Mucosa of stomach (tissue), 1 donor: ENCODE results near the gene STARD7.
"Not testable (repeated sequence)": the region's sequence is repeated elsewhere in the genome, so short reads cannot be mapped to it uniquely, and the experiment has no call there.

ENCODE experiments used
- H3K27me3 ChIP-seq: one replicate; pipeline ENCODE4 v1.7.0; 2013; ENCODE audit warnings: mild to moderate bottlenecking, low read length; ENCODE audit not compliant: control insufficient read depth, insufficient read depth
- H3K36me3 ChIP-seq: one replicate; pipeline ENCODE4 v1.7.0; 2013; ENCODE audit warnings: low read length; ENCODE audit not compliant: control insufficient read depth, insufficient read depth
- H3K4me1 ChIP-seq: one replicate; pipeline ENCODE4 v1.7.0; 2013; ENCODE audit warnings: mild to moderate bottlenecking, low read length; ENCODE audit not compliant: control insufficient read depth, insufficient read depth
- H3K4me3 ChIP-seq: one replicate; pipeline ENCODE4 v1.7.0; 2013; ENCODE audit warnings: low read length
- H3K9ac ChIP-seq: one replicate; pipeline ENCODE4 v1.7.0; 2013; ENCODE audit warnings: mild to moderate bottlenecking, low read length, moderate library complexity
- H3K9me3 ChIP-seq: one replicate; pipeline ENCODE4 v1.7.0; 2013; ENCODE audit warnings: mild to moderate bottlenecking, low read length, moderate library complexity; ENCODE audit not compliant: control insufficient read depth
- donor health status: Pancreatic carcinoma.

Gene STARD7

DNA sequence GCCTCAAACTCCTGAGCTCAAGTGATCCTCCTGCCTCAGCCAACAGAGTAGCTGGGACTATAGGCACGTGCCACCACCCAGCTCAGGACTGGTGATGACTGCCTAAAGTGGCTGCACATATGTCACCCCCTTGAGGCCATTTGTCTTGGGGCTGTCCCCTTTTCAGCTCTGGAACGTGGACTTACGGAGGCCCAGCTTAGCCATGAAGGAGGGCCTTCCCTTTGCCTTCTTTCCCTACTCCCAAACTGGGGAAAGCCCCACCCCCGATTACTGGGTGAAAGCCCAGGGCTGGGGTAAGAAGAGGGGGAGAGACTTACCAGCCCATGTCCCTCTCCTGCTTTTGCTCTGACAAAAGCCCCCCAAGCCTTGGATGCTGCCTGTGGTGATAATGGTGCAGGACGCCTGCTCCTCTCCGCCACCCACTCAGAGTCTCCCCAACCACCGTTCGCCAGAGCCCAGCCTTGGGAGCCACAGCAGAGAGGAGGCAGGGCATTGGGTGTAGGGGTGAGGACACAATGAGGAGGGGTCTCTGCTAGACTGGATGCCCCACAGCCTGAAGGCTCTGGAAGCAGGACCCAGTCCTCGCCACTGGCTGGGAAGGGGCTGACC, 60.9 kb downstream of the STARD7 start:
- H3K27me3 ChIP-seq: no peaks in the 10 kb centered on the region
- no peak overlapping the region for H3K4me3 ChIP-seq
- no peaks in the 10 kb centered on the region for H3K36me3 ChIP-seq
- H3K4me1 ChIP-seq: peaks cover 35% of the 10 kb centered on the region
- H3K9ac ChIP-seq: no peak overlapping the region
- no peaks in the 10 kb centered on the region for H3K9me3 ChIP-seq

DNA sequence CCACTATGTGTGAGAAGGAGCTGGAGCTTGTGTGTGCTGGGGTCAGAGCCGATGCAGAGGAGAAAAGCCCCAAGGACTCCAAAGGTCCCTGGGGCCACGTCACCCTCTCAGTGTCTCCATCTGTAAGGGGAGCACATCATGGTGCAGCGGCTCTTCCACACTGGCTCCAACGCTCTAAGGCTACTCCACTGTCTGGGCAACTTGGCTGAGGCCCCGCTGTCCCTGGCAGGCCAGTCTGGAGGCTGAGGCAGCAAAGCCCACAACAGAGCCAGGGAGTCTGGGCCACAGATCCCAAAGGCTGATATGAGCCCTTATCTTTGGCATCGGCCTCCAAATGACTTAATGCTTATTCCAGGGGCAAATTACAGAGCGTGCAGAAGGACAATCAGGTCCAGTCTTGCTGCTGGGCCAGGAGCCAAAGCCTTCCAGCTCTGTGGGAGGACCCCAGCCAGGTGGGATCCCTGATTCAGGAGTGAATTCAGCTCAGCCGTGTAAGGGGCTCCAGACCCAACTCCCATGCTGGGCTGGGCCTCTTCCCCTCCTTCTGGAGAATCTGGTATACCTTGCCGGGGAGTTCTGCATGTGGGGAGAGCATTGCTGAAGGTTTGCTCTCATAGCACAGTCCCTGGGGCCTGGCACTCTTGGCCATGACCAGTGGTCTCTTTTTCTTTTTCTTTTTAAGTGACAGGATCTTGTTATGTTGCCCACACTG, 61.6 kb downstream of the STARD7 start:
- no peaks in the 10 kb centered on the region for H3K9me3 ChIP-seq
- H3K9ac ChIP-seq: no peak overlapping the region
- H3K4me3 ChIP-seq: no peak overlapping the region
- no peaks in the 10 kb centered on the region for H3K27me3 ChIP-seq
- no peaks in the 10 kb centered on the region for H3K36me3 ChIP-seq
- peaks cover 35% of the 10 kb centered on the region for H3K4me1 ChIP-seq

DNA sequence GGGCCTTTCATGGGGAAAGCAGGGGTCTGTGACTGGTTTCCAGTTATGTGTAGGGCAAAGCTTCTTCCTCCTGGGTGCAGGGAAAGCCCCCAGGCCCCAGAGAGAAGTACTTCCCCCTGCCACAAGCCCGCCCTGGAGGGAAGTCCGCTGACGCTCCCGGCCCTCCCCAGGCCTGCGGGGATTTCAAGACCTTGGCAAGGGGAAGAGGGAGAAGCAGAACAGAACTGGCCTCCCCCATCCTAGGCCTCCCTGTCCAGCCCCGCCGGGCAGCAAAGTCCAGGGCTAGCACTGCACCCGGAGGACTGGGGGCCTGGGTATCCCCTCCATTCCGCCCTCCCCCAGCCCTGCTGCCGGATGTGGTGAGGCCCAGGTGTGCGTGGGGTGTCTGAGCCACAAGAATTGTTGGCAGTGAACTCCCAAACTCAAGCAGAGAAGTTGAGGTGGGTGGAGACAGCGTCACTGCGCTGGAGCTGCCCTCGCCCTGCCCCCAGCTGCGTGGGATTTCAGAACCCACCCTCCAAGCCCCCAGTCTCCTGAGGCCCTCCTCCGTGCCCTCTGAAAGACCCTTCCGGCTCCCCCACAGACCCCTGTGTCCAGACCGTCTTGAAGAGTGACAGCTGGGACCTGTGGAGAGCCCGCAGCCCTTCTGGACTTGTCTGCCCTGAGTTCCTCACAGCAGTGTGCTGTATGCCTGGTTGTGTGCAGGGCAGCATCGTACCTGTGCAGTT, 62.3 kb downstream of the STARD7 start:
- Histone ChIP-seq H3K4me1 (peaks cover 35% of the 10 kb centered on the region), H3K36me3 (no peaks in the 10 kb centered on the region), H3K4me3 (no peak overlapping the region), H3K9me3 (no peaks in the 10 kb centered on the region), H3K9ac (peak overlapping the region; percentile 28), H3K27me3 (no peaks in the 10 kb centered on the region)

DNA sequence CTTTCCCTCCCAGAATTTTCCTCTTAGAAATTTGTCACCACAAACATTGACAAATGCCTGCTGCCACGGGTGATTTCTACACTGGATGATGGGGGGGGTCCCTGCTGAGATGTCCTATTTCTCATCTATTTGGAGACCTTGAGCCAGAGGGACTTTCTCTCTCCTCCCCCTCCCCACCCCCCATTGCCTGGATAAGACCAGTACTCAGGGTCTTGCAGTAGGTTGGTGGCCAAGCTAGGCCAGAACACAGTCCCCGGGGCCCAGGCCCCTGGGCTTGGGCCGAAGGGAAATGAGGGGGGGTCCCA, 62.8 kb downstream of the STARD7 start:
- peaks cover 35% of the 10 kb centered on the region for H3K4me1 ChIP-seq

DNA sequence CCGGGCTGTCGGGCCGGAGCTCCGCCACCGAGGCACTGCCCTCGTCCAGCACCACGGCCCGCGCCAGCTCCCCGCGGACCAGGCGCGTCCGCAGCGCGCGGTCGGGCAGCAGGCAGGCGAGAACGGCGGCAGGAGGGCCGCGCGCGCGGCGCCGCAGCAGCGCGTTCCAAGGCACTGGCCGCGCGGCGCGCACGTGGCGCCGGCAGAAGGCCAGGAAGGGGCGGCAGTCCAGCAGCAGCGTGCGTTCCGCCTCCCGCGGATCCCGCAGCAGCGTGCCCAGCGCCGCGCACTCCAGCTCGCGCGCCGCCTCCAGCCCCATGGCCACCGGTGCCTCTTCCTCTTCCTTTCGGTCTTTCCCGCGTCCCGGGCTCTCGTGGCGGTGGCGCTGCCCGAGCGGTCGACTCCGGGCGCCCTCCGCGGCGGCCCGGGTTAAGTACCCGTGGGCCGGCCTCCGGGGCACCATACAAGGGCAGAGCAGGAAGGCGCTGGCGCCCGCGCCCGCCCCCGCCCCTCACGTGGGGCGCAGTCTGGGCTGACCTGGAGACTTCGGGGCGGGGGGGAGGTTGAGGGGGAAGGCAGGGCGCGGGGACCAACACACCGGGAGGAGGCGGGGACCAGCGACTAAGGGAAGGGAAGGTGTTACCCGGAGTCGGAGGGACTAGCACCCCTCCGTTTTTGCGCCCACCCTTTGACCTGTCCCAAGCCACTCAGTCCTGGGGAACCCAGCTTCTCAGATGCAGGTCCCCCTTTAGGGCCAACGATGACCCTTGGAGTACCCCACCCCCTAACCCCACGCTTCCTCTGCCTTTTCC, 63.4 kb downstream of the STARD7 start, which contains the start of gene DUSP2:
Gene DUSP2, minus strand, starts transcription at position 405 of the 812 bp plus-strand sequence. Its CDS starts 86 bp downstream, at position 319.
- H3K9me3 ChIP-seq: no peaks in the 10 kb centered on the region
- no peaks in the 10 kb centered on the region for H3K27me3 ChIP-seq
- H3K4me3 ChIP-seq: no peak within 1 kb of the TSS
- H3K4me1 ChIP-seq: peaks cover 35% of the 10 kb centered on the region
- H3K9ac ChIP-seq: peak within 1 kb of the TSS; percentile 55
- H3K36me3 ChIP-seq: no peaks in the 10 kb centered on the region

More for the DNA sequence above, 62.8 kb downstream of the STARD7 start:
- Histone ChIP-seq H3K36me3 (no peaks in the 10 kb centered on the region), H3K9ac (peak overlapping the region; percentile 28), H3K9me3 (no peaks in the 10 kb centered on the region), H3K27me3 (no peaks in the 10 kb centered on the region), H3K4me3 (no peak overlapping the region)

DNA sequence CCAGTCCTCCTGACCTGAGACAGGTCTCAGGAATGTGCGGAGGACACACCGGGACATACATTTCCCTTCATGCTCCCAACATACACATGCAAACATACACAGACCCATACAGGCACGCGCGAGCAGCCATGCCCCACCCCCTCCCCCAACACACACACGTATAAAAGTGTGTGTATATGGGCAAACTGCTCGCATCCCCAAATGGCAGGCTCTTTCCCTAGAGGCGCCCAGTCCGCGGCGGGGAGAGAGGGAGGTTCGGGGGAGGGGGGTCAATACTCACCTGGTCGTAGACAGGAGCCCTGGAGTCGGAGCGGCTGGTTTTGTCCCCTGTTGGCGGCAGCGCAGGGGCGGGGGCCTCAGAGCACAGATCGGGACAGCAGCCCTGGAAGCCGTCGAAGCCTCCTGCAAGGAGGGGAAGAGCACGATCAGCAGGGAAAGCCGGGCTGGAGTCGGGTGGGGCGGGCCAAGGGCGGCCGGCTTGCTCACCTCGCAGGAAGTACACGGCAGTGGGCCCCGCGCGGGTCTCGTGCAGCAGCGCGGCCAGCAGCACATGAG, 64.1 kb downstream of the STARD7 start:
- peak overlapping the region; percentile 55 for H3K9ac ChIP-seq
- H3K4me3 ChIP-seq: no peak overlapping the region
- H3K36me3 ChIP-seq: no peaks in the 10 kb centered on the region
- H3K27me3 ChIP-seq: no peaks in the 10 kb centered on the region
- H3K9me3 ChIP-seq: no peaks in the 10 kb centered on the region
- H3K4me1 ChIP-seq: peaks cover 35% of the 10 kb centered on the region

DNA sequence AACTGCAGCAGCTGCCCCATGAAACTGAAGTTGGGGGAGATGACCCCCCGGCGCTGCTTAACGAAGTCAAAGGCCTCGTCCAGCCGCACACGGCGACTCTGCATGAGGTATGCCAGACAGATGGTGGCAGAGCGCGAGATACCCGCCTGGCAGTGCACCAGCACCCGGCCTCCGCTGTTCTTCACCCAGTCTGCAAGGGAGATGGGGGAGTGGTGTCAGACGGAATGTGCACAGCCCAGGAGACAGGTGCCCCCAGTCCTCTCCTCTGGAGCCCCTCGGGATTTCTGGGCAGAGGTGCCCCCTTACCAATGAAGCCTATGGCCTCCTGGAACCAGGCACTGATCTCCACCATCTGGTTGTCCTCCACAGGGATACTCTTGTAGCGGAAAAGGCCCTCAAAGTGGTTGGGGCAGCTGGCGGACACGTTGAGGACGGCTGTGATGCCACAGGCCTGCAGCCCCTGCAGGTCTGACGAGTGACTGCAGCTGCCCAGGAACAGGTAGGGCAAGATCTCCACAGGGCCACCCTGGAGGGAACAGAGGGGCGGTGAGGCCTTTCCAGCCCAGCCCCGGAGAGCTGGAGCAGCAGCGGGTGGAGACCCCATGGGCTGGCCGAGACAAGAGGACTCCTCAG, 64.7 kb downstream of the STARD7 start:
- Histone ChIP-seq H3K36me3 (no peaks in the 10 kb centered on the region), H3K27me3 (no peaks in the 10 kb centered on the region), H3K4me1 (peaks cover 39% of the 10 kb centered on the region), H3K9me3 (no peaks in the 10 kb centered on the region), H3K4me3 (no peak overlapping the region), H3K9ac (no peak overlapping the region)

DNA sequence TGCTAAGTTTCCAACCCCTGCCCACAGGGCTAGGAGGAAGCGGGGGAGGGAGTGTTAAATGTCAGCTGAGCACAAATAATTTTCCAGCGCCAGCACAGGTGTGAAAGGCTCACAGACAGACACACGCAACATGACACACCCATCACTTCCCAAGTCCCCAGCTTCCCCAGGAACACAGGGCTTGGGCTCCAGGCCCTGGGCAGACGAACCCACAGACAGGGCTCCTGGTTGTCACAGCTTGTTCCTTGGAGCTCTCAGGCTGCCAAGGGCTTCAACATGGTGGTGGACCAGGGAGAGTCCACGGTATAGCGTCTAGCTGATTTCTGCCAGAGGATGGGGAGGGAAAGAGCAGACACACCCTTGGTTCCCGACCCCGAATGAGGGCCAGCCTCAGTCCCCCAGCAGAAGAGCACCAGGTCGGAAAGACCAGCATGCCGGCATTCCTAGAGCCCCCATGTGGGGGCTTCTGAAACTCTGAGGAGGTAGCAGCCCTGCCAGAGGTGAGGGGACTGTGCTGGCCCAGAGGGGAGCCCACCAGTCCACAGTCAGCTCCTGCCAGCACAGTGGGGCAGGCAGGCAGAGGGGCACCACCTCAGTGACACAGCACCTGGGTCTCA, 65.3 kb downstream of the STARD7 start:
- no peaks in the 10 kb centered on the region for H3K27me3 ChIP-seq
- no peaks in the 10 kb centered on the region for H3K36me3 ChIP-seq
- H3K4me1 ChIP-seq: peaks cover 39% of the 10 kb centered on the region
- H3K4me3 ChIP-seq: no peak overlapping the region
- no peaks in the 10 kb centered on the region for H3K9me3 ChIP-seq
- H3K9ac ChIP-seq: no peak overlapping the region

DNA sequence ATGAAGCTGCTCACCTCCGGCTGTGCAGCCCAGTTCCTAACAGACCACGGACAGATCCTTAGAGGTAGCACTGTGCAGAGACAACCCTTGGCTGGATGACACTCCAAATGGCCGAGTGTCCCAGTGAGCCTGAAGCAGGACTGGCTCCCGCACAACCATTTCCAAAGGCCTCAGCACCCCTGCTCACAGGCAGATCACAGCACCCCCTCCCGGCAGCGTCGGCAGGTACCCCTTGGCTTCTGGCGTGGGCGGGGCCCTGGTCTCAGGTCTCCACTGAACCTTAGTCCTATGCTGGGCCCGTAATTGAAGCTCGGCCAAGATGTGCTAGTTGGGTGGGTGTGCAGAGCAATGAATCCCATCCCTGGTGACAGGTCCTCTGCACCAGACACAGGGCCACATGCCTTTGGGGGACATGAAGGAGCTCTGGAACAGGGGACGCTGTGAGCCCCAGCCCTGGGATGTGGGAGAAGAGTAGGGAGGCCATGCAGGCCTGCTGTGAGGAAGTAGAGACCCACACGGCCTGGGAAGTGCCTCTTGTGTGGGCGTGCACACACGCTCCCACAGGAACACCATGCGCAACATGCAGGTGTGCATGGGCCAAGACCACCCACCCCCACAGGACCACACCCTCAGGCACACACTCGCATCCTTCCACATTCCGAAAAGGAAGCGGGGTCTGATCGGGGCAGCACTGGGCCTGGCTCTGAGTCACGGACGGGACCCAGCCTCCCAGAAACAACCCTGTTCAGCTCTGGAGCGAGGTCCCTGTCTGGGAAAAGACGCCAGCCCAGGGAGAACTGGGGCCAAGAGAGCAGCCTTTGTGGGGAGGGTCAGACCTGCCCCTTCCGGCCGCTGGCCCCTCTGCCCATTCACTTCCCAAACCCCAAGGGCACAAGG, 66.2 kb downstream of the STARD7 start:
- no peak overlapping the region for H3K9ac ChIP-seq
- H3K9me3 ChIP-seq: no peaks in the 10 kb centered on the region
- peaks cover 43% of the 10 kb centered on the region for H3K4me1 ChIP-seq
- no peaks in the 10 kb centered on the region for H3K27me3 ChIP-seq
- no peaks in the 10 kb centered on the region for H3K36me3 ChIP-seq
- no peak overlapping the region for H3K4me3 ChIP-seq

DNA sequence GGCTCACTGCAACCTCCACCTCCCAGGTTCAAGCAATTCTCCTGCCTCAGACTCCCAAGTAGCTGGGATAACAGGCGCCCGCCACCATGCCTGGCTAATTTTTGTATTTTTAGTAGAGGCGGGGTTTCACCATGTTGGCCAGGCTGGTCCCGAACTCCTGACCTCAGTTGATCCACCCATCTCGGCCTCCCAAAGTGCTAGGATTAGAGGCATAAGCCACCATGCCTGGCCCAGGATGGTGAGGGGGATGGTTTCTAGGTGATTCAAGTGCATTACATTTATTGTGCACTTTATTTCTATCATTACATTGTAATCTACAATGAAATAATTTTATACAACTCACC, 67.0 kb downstream of the STARD7 start:
- not testable (repeated sequence) for H3K4me3 ChIP-seq, H3K9me3 ChIP-seq, H3K27me3 ChIP-seq, H3K36me3 ChIP-seq, H3K9ac ChIP-seq
- peaks cover 40% of the 10 kb centered on the region for H3K4me1 ChIP-seq
